Keratinocyte (primary cell): ENCODE data around the gene CRYBB1. TPM values are rescaled to one million over a fixed set of nuclear protein-coding genes. Genes with fewer than 3 reads are reported as not detected.

Experiments used
- DNase-seq: peaks from one replicate; pipeline ENCODE4 v3.0.0-alpha.2; 2011; ENCODE audit warnings: low read depth, missing footprints, low spot score
- FAIRE-seq: peaks from 2 replicates; lab custom pipeline; 2011; peaks lifted over from hg19 to GRCh38; lab: Jason Lieb, UNC
- H2AFZ ChIP-seq: 2 replicates; pipeline ENCODE4 v1.6.0; 2012; ENCODE audit warnings: low read length, control low read depth, inconsistent platforms; ENCODE audit not compliant: control insufficient read depth
- H3K27ac ChIP-seq: 2 replicates; pipeline ENCODE4 v1.5.1; 2011; ENCODE audit warnings: low read length; ENCODE audit not compliant: control insufficient read depth, insufficient read depth
- H3K27me3 ChIP-seq: 3 replicates; pipeline ENCODE4 v1.6.0; 2011; ENCODE audit warnings: low read length; ENCODE audit not compliant: control insufficient read depth, insufficient read depth; ENCODE audit errors: extremely low read depth
- H3K36me3 ChIP-seq, 2 experiments: 2 replicates in 1 of 2; 3 replicates in 1 of 2; pipeline ENCODE4 v1.5.1; 2011; ENCODE audit warnings: low read length in 2 of 2, mild to moderate bottlenecking in 1 of 2; ENCODE audit not compliant: control insufficient read depth in 2 of 2, insufficient read depth in 2 of 2; ENCODE audit errors: extremely low read depth in 1 of 2
- H3K4me1 ChIP-seq: 3 replicates; pipeline ENCODE4 v1.5.1; 2011; ENCODE audit warnings: low read length; ENCODE audit not compliant: control insufficient read depth, insufficient read depth; ENCODE audit errors: extremely low read depth
- H3K4me2 ChIP-seq: 3 replicates; pipeline ENCODE4 v1.6.0; 2011; ENCODE audit warnings: low read depth, low read length; ENCODE audit not compliant: control insufficient read depth, insufficient read depth; ENCODE audit errors: extremely low read depth
- H3K4me3 ChIP-seq, 3 experiments: fragments of 200-600 bp in 1 of 3; sonication (generic) in 1 of 3; 2 replicates in 2 of 3; 3 replicates in 1 of 3; pipeline ENCODE4 v1.5.1; 2011 to 2016; ENCODE audit warnings: low read length in 3 of 3, mild to moderate bottlenecking in 3 of 3, control low read depth in 2 of 3, inconsistent platforms in 1 of 3, low read depth in 1 of 3, mixed read lengths in 1 of 3, mixed run types in 1 of 3, moderate library complexity in 1 of 3; ENCODE audit not compliant: control insufficient read depth in 2 of 3, insufficient read depth in 2 of 3; ENCODE audit errors: extremely low read depth in 1 of 3
- H3K79me2 ChIP-seq: 2 replicates; pipeline ENCODE4 v1.6.0; 2012; ENCODE audit warnings: low read length; ENCODE audit not compliant: control insufficient read depth, insufficient read depth
- H3K9ac ChIP-seq: 3 replicates; pipeline ENCODE4 v1.6.0; 2011; ENCODE audit warnings: low read length; ENCODE audit not compliant: control insufficient read depth, insufficient read depth; ENCODE audit errors: extremely low read depth
- H3K9me1 ChIP-seq: 3 replicates; pipeline ENCODE4 v1.6.0; 2011; ENCODE audit warnings: low read length; ENCODE audit not compliant: control insufficient read depth, insufficient read depth; ENCODE audit errors: extremely low read depth
- H3K9me3 ChIP-seq: 2 replicates; pipeline ENCODE4 v1.5.1; 2012; ENCODE audit warnings: low read depth, low read length; ENCODE audit not compliant: control insufficient read depth
- H4K20me1 ChIP-seq: 3 replicates; pipeline ENCODE4 v1.6.0; 2011; ENCODE audit warnings: low read length; ENCODE audit not compliant: control insufficient read depth, insufficient read depth; ENCODE audit errors: extremely low read depth
- EZH2 ChIP-seq: IDR thresholded peaks from one replicate; pipeline ENCODE4 v1.6.1; 2012; ENCODE audit warnings: inconsistent platforms, mild to moderate bottlenecking, low read length, moderate library complexity
- dilution Hi-C: fragments of 300-500 bp; cut with MboI; formaldehyde crosslinking; loops from one replicate; pipeline ENCODE4 v1.7.0; 2020; ENCODE audit warnings: low sequenced_read_pairs; ENCODE audit not compliant: extremely low pct_ligation_motif_present
- polyA plus RNA-seq, 5 experiments: library from polyadenylated mRNA; depleted of rRNA in 3 of 5; stranded (reverse) in 3 of 5; stranded (forward) in 1 of 5; unstranded in 1 of 5; fragments of >200 nt; gene quantifications; 1 replicate in 1 of 5; 2 replicates in 3 of 5; 3 replicates in 1 of 5; pipeline versions ENCODE4 v1.2.1 to v1.2.3, GENCODE V29; 2011 to 2012; ENCODE audit warnings: missing spikeins in 2 of 5, low read depth in 1 of 5, low replicate concordance in 1 of 5
- TF ChIP-seq, protein P1 (sequence below), 3 experiments: IDR thresholded peaks in 1 of 3; conservative IDR thresholded peaks in 1 of 3; optimal IDR thresholded peaks in 1 of 3; 2 replicates in 2 of 3; 3 replicates in 1 of 3; pipeline versions ENCODE3 to v1.5.1; 2011; ENCODE audit warnings: low read length in 3 of 3, mild to moderate bottlenecking in 3 of 3, moderate library complexity in 2 of 3, control low read depth in 1 of 3, inconsistent platforms in 1 of 3; ENCODE audit not compliant: insufficient read depth in 2 of 3; ENCODE audit errors: extremely low read depth in 1 of 3

CRYBB1 gene
- polyA plus RNA-seq, 1 donor (not counting 4 experiments of a cell fraction or from before 2014, with no cell fraction given): not detected

DNA sequence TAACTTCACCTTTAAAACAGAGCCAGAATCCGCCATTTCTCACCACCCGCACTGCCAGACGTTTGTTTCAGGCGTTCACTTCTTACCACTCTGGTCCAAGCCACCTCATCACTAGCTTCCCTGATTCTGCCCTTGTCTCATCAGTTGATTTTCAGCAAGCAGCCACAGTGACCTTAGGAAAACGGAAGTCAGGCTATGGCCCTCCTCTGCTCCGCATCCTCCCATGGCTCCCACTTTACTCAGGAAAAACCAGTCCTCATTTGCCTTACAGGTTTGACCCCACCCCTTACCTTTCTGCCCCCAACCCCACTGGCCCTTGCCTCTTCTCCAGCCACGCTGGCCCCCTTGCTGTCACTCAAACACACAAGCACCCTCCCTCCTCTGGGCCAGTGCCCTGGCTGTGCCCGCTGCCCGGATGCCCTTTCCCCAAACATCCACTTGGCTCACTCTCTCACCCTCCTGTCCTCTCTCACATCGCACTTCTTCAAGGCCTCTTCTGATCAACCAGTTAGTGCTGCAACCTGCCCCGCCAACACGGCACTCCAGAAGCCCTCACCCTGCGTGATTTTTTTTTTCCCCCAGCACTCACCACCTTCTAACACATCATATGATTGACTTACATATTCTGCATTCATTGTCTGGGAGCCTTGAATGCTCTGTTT is 46.8 kb downstream of the CRYBB1 start:
- FAIRE-seq (no peak), DNase-seq (no peak)
- Histone ChIP-seq H3K27ac (no peak overlapping the region), H3K4me2 (no peak overlapping the region), H3K9me3 (no peaks in the 10 kb centered on the region), H3K4me1 (peaks cover 19% of the 10 kb centered on the region), H3K36me3 (peaks cover 3 to 8% of the 10 kb centered on the region in 2 experiments), H2AFZ (no peak overlapping the region), H3K9me1 (no peaks in the 10 kb centered on the region), H3K79me2 (peaks cover 14% of the 10 kb centered on the region), H3K27me3 (no peaks in the 10 kb centered on the region), H3K4me3 (no peak overlapping the region), H3K9ac (no peak overlapping the region), H4K20me1 (no peaks in the 10 kb centered on the region)
- dilution Hi-C loops: no loop called here
- TF ChIP-seq EZH2: no peak
- TF ChIP-seq, protein P1, sequence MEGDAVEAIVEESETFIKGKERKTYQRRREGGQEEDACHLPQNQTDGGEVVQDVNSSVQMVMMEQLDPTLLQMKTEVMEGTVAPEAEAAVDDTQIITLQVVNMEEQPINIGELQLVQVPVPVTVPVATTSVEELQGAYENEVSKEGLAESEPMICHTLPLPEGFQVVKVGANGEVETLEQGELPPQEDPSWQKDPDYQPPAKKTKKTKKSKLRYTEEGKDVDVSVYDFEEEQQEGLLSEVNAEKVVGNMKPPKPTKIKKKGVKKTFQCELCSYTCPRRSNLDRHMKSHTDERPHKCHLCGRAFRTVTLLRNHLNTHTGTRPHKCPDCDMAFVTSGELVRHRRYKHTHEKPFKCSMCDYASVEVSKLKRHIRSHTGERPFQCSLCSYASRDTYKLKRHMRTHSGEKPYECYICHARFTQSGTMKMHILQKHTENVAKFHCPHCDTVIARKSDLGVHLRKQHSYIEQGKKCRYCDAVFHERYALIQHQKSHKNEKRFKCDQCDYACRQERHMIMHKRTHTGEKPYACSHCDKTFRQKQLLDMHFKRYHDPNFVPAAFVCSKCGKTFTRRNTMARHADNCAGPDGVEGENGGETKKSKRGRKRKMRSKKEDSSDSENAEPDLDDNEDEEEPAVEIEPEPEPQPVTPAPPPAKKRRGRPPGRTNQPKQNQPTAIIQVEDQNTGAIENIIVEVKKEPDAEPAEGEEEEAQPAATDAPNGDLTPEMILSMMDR (optimal IDR thresholded peaks at IDR 0.05 in 1 of 3, IDR thresholded peaks at IDR 0.05 in 1 of 3, conservative IDR thresholded peaks at IDR 0.05 in 1 of 3; ENCODE audit: extremely low read depth in 1 of 3, insufficient read depth in 2 of 3, low read length in 3 of 3): no peak

DNA sequence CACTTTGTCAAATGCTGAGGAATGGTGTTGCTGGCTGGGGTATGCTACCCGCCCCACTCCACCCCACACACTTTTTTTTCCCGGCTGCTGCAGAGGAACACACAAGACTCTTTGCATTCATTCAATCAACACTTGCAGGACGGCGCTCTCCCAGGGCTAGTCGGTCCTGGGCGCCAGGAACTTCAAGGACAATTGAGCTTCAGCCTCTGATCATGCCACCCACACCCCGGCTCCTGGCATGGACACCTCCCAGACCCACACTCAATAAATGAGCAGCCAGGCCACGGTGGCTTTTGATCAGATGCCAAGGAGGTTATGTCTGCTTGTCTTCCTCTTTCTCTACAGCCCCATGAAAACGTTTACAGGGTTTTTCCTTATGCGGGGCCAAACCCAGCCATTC is 47.7 kb downstream of the CRYBB1 start:
- H3K27ac ChIP-seq: no peak overlapping the region
- no peaks in the 10 kb centered on the region for H3K9me1 ChIP-seq
- no peaks in the 10 kb centered on the region for H3K27me3 ChIP-seq
- no peaks in the 10 kb centered on the region for H3K9me3 ChIP-seq
- H3K79me2 ChIP-seq: peaks cover 11% of the 10 kb centered on the region
- H3K4me2 ChIP-seq: no peak overlapping the region
- no peak overlapping the region for H3K9ac ChIP-seq
- FAIRE-seq (no peak), DNase-seq (no peak)
- no peak overlapping the region for H2AFZ ChIP-seq
- H3K4me3 ChIP-seq: no peak overlapping the region
- H3K4me1 ChIP-seq: peaks cover 23% of the 10 kb centered on the region
- H3K36me3 ChIP-seq: peaks cover 3 to 10% of the 10 kb centered on the region in 2 experiments
- dilution Hi-C loops: no loop called here
- no peak for TF ChIP-seq EZH2
- TF ChIP-seq, protein P1 (optimal IDR thresholded peaks at IDR 0.05 in 1 of 3, IDR thresholded peaks at IDR 0.05 in 1 of 3, conservative IDR thresholded peaks at IDR 0.05 in 1 of 3; ENCODE audit: extremely low read depth in 1 of 3, insufficient read depth in 2 of 3, low read length in 3 of 3): no peak
- H4K20me1 ChIP-seq: no peaks in the 10 kb centered on the region
